GM19455 (cell line): ENCODE measurements around the gene TTC7B.

Source experiments
- ATAC-seq: cut with Tn5 transposase; IDR thresholded peaks from one replicate; pipeline ENCODE4 v1.9.1; 2021; ENCODE audit not compliant: unreplicated experiment

TTC7B gene

DNA sequence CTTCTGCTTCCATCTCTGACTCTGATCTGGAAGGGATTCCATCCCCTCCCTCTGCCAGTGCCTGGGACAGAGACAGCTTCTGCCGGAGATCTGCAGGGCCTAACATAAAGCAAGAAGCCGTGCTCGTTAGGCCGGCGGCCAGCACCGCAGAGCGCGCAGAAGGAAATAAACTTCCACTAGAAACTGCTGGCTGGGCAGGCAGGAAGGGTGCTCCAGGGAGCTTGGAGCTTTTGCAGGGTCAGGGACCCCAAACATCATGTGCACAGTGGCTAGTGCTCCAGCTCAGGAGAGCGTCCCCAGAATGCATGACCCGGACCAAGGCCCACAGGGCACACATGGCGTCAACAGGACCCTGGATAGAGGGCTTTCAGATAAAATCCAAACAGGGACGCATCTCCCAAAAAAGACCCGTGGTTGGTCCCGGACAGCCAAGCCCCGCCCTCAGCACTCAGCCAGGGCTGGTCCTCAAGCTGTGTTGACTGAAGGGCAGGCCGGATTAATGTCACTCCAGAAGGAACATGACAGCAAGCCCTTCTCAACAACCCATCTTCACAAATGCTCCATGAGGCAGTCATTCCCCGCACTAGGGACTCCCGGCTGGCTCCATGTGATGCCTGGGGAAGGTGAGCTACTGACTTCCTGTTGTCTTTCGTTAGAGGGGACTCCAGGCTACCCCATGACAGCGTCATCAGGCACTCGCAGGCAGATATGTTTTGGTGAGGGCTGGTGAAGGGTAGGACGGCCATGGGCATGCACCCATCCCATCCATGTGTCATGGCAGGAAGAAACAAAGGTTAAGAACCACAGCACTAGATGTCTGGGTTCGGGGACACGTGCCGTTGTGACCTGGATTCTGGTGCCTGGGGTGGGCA lies 297.9 kb downstream of the TTC7B start:
- no peak for ATAC-seq

DNA sequence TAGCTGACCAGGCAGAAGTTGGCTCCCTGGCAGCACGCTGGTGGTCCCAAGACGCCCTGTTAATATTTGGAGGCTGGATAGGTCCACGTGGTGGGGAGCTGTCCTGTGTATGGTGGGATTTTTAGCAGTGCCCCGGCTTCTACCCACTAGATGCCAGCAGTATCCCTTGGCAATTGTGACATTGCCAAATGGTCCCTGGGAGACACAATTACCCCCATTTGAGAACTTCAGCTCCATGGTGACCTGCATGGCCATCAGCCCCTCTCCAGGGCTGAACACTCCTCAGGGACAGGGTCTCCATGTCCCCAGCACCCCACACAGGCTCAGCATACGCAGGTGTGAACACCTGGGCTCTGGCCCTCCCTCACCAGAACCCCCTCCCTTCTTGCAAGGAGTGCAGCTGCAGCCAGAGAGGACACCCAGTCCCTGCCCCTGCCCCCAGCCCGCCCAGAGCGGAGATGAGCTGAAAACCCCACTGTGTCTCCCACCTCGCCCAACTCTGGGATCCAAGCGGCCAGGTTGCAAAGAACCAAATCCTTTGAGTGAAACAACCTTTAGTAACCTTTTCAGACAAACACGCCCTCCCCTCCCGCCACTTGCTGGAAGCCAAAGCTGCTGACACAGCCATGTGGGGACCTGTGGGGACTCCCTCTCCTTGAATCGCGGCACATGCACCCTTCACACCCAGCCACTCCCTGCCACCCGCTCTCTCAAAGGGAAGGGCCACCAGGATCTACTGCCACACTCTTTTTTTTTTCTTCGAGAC lies 299.0 kb downstream of the TTC7B start:
- ATAC-seq: no peak

DNA sequence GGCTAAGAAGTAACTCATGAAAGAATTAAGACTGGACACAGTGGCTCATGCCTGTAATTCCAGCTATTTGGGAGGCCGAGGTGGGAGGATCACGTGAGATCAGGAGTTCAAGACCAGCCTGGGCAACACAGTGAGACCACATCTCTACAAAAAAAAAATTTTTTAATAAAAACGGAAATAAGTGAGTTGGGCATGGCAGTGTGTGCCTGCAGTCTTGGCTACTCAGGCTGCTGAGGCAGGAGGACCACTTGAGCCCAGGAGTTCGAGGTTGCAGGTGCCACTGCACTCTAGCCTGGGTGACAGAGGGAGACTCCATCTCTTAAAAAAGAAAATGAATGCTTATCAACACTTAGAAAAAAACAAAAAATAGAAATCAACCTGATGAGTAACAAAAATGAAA lies 301.7 kb downstream of the TTC7B start:
- ATAC-seq: no peak

DNA sequence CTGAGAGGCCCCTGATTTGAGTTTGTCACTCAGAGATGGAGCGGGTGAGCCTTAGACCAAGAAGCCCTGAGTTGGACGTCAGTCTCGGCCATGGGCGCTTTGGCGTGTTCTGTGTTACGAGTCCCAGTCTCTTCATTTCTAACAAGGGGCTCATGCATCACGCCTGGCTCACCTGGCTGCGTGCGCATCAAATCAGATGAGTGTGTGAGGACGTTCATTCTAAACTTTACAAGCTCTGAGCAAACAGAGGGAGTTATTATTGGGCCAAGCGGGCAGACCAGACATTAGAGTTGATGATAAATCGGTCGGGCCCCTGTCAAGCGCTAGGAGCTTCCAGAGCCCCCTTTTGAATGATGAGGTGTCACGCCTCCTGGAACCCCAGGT lies 302.2 kb downstream of the TTC7B start:
- ATAC-seq: no peak

DNA sequence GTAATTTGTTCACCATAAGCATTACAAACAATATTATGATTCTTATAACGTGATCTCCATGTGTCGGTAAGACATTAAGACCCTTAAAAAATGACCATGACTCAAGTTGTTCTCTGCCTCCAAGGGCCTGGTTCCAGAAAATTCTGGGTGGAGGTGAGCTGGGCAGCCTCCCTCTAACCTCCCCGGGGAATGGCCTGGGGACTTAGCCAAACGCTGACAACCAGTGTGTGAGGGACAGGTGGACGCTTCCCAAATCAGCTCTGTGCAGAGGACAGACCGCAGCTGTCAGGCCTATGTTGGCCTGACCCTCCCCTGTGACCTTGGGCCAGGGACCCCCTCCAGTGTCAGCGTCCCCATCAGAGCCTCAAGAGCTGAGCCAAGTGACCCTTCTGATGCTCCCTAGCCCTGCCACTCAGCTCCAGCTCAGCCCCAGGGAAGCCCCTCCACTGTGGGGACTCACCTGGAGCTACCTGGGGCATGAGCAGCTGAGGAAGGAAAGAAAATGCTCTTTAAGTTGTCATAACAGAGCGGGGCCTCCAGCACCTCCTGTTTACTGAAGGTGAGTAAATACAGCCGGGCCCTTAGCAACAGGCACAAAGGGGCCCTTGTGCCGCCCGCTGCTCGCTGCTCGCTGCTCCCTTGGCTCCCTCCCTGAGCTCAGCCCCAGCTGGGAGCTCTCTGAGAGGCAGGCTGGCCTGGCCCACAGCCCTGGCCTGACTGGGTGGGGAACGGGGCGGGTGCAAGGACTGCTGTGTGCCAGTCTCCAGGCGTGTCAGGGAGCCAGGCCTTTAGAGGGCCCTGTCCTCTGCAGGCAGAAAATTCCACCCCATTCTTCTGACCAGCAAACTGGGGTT lies 302.8 kb downstream of the TTC7B start:
- no peak for ATAC-seq

DNA sequence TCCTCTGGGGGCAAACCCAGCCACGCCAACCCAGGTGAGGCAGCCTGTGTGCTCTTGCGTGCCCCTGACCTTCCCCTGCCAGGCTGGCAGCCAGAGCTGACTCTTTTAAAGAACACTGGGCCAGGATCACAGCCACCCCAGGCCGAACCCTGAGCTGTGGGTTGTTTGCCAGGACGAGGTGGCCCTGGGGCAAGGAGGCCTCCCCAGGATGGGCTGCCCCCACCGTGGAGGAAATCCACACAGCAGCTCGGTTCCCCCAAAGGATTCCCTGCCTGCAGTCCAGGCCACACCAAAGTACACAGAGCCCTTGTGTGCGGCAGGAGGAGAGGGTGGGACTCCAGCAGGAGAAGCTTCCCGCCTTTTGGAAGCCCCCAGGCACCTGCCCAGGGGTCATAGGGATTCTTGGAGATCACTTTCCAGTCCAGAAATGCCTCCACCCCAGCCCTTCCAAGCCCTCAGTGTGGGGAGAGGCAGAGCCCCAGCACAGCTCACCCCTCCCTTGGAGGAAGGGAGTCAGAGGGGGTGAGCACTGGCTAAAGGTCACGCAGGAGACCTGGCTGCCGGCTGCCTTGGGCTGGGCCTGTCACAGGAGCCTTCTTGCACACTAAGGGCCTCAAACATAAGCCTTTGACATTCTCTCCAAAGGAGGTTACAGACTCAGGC lies 303.8 kb downstream of the TTC7B start:
- no peak for ATAC-seq

DNA sequence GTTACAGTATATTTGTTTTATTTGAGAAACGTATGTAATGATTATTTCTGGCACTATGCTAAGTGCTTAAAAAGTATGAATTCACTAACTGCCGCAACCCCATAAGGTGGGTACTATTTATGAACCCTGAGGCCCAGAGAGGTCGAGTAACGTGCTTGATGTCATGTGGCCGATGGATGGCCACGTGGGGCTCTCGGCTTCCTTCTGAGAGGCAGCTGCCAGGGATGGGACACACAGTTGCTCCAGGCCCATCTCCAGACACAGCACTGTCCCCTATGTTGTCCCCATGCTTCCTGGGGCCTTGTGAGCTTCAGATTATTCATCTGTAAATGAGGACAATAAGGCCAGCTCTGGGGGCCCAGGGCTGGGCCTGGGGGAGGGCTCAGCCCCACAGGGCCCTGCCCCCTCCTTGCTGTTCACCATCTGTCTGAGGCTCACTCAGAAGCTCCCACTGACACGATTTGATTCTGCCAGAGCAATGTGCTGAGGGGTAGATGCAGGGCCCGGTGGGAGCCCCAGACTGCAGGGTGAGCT lies 304.4 kb downstream of the TTC7B start:
- ATAC-seq: no peak

DNA sequence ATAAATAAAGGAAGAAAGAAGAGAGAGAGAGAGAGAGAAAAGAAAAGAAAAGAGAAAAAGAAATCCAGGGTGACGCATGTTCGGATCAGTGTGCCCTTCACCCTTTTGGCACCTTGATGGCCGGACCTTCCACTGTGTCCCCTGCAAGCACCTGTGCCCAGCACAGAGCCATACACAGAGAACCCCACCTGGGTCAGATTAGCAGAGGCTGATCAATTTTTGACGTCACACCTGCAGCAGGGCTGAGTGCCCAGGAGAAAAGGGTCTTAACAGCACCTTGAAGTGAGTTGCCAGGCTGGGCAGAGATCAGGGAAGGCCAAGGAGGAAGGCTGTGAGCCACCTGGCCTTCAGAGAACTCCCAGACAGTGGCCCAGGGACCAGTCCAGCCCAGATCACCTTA lies 305.0 kb downstream of the TTC7B start:
- ATAC-seq: no peak

DNA sequence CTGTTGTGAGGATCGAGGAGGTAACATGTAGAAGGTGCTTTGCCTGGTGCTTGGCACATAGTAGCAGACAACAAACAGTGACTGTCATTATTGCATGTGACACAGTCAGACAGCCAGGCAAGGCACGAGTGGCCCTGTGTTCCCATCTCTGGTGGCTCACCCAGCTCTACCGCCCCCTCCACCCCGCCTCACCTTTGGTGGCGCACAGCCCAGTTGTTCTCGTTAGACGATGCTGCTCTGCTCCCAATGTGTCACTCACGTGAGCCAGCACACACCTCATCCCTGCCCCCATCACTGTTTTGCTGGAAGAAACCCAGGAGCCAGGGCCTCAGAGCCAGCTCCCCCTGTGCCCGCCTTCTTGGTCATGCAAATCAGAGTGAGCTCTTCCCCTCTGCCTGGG lies 306.1 kb downstream of the TTC7B start:
- no peak for ATAC-seq

DNA sequence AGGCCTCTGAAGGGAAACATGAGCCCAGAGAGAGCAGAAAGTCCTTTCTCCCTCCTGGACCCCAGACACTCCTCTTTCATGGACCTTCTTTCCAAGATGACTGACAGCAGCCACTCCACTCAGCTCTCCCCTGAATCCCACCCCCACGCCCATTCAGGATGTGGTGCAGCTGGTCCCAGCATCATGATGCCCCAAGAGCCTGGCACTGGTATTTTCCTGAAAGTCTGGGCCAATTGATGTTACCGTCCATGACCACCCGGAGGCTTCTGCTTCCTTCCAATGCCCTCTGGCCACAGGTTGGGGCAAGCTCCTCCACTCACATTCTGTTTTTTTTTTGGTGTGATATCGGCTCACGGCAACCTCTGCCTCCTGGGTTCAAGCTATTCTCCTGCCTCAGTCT lies 306.8 kb downstream of the TTC7B start:
- ATAC-seq: no peak

DNA sequence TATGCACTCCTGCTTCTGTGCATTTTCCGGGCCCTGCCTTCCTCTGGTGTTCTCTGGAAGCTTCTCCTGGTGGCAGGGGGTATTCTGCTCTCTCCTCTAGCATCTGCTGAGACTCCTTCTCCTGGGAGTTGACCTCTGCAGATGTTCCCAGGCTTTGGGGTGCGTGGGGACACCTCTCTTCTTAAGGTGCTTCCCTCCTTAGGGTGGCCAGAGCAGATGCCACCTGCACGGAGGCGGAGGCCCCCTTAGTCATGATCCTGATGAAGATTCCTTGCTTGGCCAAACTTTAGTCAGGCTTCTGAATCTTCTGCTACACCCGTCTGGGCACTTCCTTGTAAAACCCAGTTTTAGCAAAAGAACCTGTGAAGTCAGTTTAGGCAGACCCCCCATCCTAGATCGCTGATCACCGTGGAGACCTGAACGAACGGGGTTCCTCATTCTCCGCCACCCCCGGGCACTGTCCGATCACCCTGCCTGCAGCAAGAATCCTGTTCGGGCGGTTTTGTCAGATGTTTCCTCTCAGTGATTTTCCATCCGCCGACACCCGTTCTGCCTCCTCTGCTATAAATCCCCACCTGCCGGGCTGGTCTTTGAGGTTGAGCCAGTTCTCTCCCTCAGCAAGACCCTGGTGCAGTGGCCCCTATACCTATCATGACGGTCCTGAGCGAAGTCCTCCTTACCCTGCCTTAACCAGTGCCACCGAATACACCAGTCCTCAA lies 307.5 kb downstream of the TTC7B start:
- no peak for ATAC-seq

DNA sequence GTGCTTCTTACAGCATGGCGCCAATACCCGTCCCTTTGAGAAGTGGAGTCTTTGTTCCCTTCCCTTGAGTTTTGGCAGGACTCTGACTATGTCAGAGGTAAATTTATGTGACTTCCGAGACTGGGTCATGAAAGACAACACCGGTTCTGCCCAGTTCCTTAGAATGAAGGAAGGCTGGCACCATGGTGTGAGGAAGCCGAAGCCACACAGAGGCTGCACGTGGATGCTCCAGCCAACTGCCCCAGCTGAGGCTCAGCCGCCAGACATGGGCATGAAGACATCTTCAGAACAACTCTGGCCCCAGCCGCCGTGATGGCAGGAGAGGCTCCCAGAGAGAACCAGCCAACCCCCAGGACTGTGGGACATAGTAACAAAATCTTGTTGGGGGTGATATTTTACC lies 308.2 kb downstream of the TTC7B start:
- no peak for ATAC-seq

DNA sequence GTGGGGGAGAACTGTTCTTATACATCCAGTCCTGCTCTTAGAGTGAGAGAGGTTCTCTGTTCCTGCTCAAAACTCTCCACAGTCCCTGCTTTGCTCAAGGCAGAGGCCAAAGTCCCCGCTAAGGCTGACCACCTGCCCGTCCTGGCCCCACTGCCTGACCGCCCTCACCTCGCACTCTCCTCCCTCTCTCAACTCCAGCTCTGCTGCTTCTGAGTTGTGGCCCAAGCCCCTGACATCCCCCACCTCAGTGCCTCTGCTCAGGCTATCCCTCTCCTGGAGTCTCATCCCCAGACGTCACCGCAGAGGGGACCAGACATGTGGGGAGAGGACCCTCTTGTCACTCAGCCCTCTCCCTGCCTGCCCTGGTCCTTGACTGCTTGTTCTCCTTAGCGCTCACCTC lies 308.8 kb downstream of the TTC7B start:
- ATAC-seq: no peak

DNA sequence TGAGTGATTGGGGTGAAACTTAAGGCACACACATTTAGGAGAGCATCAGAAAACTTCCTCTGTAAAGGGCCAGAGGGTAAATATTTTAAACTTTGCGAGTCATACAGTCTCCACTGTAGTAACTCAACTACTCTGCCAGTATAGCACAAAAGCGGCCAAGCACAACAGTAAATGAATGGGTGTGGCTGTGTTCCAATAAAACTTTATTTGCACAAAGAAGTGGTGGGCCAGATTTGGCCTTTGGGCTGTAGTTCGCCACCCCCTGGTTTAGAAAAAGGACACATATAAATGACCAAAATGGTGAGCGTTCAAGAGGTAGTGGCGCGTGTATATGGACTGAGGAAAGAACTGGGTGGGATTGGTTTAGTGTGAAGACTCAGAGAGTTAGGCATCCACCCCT lies 309.5 kb downstream of the TTC7B start:
- ATAC-seq: no peak

DNA sequence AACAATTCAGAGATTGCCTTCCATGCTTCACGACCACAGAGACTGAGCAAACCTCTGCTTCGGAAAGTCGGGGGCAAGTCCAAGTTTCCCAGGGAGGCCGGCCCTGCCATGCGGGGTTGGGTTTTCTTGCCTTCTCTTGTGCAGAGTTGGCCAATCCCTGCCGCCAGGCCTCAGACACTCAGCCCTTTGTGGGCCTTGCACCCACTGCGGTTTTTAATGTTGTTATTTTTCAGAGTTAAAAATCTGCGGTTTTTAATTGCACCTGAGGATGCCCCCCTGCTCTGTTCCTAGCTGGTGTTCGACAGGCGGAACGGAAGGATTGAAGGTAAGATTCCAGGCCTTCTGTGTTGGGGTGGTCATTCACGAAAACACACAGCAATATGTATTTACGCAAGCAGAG lies 310.7 kb downstream of the TTC7B start:
- ATAC-seq: no peak

DNA sequence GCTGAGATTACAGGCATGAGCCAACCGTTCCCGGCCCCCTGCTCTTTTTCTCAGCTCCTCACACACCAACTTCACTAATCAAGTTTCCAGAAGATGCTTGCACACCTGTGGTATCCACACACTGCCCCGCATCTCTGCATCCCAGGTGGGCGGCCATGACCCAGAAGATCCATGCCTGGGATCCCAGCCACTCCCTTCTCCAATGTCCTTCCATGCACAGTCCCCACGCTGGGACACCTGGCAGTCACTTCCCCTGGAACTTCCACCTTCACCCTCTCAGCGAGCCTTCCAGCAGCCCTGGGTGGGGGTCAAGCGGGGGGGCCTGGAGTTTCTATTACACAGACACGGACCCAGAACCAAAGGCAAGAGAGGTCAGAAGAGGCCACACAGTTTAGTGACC lies 311.6 kb downstream of the TTC7B start:
- ATAC-seq: no peak

DNA sequence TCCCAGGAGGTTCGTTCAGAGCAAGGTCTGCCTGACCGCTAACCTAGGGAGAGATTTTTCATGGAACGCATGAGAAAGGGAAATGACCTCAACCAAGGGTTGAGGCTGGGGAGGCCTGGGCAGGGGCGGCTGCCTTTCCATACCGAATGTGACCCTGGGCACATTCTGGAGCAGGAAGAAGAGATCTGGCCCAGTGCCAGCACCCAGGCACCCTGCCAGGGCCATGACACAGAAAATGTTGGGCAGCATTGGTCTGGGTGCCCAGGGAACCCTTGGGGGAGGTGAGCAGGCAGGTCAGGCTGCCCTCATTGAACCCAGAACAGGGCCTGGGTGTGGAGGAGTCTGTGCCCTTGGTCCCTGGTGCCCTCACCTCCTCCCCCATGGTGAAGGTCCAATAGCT lies 312.6 kb downstream of the TTC7B start:
- no peak for ATAC-seq

DNA sequence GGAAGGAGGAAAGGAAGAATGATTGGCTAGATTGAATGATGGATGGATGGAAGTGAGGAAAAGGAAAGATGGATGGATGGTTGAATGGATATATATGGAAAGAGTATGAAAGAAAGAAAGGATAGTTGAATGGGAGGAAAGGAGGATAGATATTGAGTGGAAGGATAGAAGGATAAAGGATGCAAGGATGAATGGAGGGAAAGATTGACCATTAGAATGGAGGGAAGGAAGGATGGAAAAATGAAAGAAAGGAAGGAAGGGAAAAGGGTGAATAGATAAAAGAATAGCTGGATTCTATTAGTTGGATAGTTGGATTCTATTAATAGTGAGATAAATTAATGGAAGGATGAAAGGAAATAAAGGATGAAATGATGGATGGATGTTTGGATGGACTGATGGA lies 313.5 kb downstream of the TTC7B start:
- ATAC-seq: no peak

DNA sequence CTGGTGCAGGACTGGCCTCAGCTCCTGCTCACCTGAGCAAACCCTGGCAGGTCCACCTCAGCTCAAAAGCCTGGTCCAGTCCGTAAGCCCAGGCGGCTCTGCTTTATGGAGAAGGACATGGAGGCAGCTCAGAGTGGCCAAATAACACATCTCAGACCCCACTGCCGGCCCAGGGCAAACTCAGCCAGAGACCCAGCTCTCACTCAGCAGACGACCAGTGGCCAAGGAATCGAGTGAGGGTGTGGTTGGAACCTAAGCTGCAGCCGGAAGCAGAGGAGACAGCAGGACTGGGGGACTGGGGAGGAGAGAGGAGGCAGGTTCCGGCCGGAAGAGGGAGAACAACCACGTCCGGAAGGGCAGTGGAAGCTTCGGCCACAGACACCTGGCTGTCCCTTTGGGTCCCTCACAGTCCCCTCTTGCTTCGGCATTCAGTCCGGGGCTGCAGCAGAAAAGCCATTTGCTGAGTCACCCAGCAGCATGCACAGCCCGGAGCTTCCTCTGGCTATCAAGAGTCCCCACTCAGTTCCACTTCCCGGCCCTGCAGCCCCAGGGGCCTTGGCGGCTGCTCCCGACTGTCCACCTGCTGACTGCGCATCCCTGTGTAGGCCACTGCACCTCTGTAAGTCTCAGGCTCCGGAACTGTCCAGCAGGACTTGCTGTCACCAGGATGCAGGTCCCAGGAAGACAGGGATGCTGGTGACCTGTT lies 315.4 kb downstream of the TTC7B start:
- ATAC-seq: no peak
